T-helper 1 cell (primary cell): ENCODE data around the gene OR56A4.
"Not testable (repeated sequence)": the region's sequence is repeated elsewhere in the genome, so short reads cannot be mapped to it uniquely, and the experiment has no call there.

Source experiments
- DNase-seq, 5 donors: peaks; one replicate each; pipeline ENCODE4 v3.0.0-alpha.2; 2012 to 2020

Gene OR56A4

GRCh38 chr11:5960704-5961320 is 45.9 kb downstream of the OR56A4 start:
- not testable (repeated sequence) for DNase-seq

DNA sequence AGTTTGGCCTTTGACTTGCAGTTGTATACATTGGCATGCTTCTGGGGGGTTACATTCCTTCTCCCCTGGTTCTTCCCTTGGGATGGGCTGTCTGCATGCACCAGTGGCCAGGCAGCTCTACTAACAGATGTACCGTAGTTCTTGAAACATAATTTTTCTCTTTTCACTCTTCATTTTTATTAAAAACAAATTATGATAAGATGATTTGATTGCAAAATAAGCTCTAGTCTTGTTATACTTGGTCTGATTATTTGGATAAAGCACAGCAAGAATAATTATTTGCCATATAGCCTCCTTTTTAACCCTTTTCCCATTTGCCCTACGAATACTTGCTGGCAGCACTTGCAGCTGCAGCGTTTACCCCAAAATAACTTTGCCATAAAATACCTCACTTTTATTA is 51.2 kb downstream of the OR56A4 start:
- DNase-seq = no peak
